Measurements from ENCODE around the gene SPIRE1.

SPIRE1 gene

GRCh38 chr18:12577848-12578247, 80.1 kb downstream of the SPIRE1 start:
- no peaks in the 10 kb centered on the region for H3K9me2 ChIP-seq (replicated peaks; ENCODE audit: low read depth, low read length)
- no peak for TF ChIP-seq EZH2phosphoT487 (IDR thresholded peaks at IDR 0.05; ENCODE audit: borderline replicate concordance)
- TF ChIP-seq CTCF (conservative IDR thresholded peaks at IDR 0.05; ENCODE audit: low read length), result no peak
- no peaks in the 10 kb centered on the region for H3F3A ChIP-seq (ENCODE audit: low read depth)
- no peak overlapping the region for H3K4me2 ChIP-seq (ENCODE audit: low read depth, low read length, poor library complexity, severe bottlenecking)
- H3K4me1 ChIP-seq (ENCODE audit: insufficient read depth, low read length, poor library complexity, severe bottlenecking), result no peaks in the 10 kb centered on the region
- H3K9me3 ChIP-seq (ENCODE audit: insufficient read depth, low read depth, low read length), result no peaks in the 10 kb centered on the region
- H3K36me3 ChIP-seq (ENCODE audit: insufficient read depth, low read length), result no peaks in the 10 kb centered on the region
- no peak overlapping the region for H2AFZ ChIP-seq (ENCODE audit: low read length)
- no peak overlapping the region for H3K9ac ChIP-seq (ENCODE audit: low read depth, low read length, poor library complexity, severe bottlenecking)
- no peaks in the 10 kb centered on the region for H4K20me1 ChIP-seq (ENCODE audit: insufficient read depth, low read length, poor library complexity, severe bottlenecking)
- no peaks in the 10 kb centered on the region for H3K79me2 ChIP-seq (ENCODE audit: insufficient read depth, low read length)
- H3K27me3 ChIP-seq (ENCODE audit: insufficient read depth, low read length, poor library complexity, severe bottlenecking), result no peaks in the 10 kb centered on the region
- H3K4me3 ChIP-seq (ENCODE audit: low read length, poor library complexity, severe bottlenecking), result no peak overlapping the region

- Histone ChIP-seq H3K9ac (ENCODE audit: low read depth, low read length, poor library complexity, severe bottlenecking) (no peak overlapping the region), H3K9me3 (ENCODE audit: insufficient read depth, low read depth, low read length) (no peaks in the 10 kb centered on the region), H3F3A (ENCODE audit: low read depth) (no peaks in the 10 kb centered on the region), H3K4me3 (ENCODE audit: low read length, poor library complexity, severe bottlenecking) (no peak overlapping the region), H2AFZ (ENCODE audit: low read length) (no peak overlapping the region), H3K79me2 (ENCODE audit: insufficient read depth, low read length) (no peaks in the 10 kb centered on the region), H3K27me3 (ENCODE audit: insufficient read depth, low read length, poor library complexity, severe bottlenecking) (no peaks in the 10 kb centered on the region), H3K9me2 (replicated peaks; ENCODE audit: low read depth, low read length) (no peaks in the 10 kb centered on the region), H3K4me2 (ENCODE audit: low read depth, low read length, poor library complexity, severe bottlenecking) (no peak overlapping the region), H3K36me3 (ENCODE audit: insufficient read depth, low read length) (no peaks in the 10 kb centered on the region), H3K4me1 (ENCODE audit: insufficient read depth, low read length, poor library complexity, severe bottlenecking) (no peaks in the 10 kb centered on the region), H4K20me1 (ENCODE audit: insufficient read depth, low read length, poor library complexity, severe bottlenecking) (no peaks in the 10 kb centered on the region)
- TF ChIP-seq EZH2phosphoT487 (IDR thresholded peaks at IDR 0.05; ENCODE audit: borderline replicate concordance), result no peak
- TF ChIP-seq CTCF (conservative IDR thresholded peaks at IDR 0.05; ENCODE audit: low read length), result no peak
Measured at GRCh38 chr18:12574494-12575185, 83.3 kb downstream of the SPIRE1 start.

- H3K4me2 ChIP-seq (ENCODE audit: low read depth, low read length, poor library complexity, severe bottlenecking), result no peak overlapping the region
Measured at GRCh38 chr18:12571630-12572029, 86.3 kb downstream of the SPIRE1 start.

GRCh38 chr18:12569791-12570190, 88.1 kb downstream of the SPIRE1 start:
- Histone ChIP-seq H4K20me1 (ENCODE audit: insufficient read depth, low read length, poor library complexity, severe bottlenecking) (no peaks in the 10 kb centered on the region), H3K36me3 (ENCODE audit: insufficient read depth, low read length) (no peaks in the 10 kb centered on the region), H3K9ac (ENCODE audit: low read depth, low read length, poor library complexity, severe bottlenecking) (no peak overlapping the region), H3K4me2 (ENCODE audit: low read depth, low read length, poor library complexity, severe bottlenecking) (no peak overlapping the region), H3K9me2 (replicated peaks; ENCODE audit: low read depth, low read length) (no peaks in the 10 kb centered on the region), H3K79me2 (ENCODE audit: insufficient read depth, low read length) (no peaks in the 10 kb centered on the region), H2AFZ (ENCODE audit: low read length) (no peak overlapping the region), H3K27me3 (ENCODE audit: insufficient read depth, low read length, poor library complexity, severe bottlenecking) (peaks cover 12% of the 10 kb centered on the region), H3K4me1 (ENCODE audit: insufficient read depth, low read length, poor library complexity, severe bottlenecking) (no peaks in the 10 kb centered on the region), H3F3A (ENCODE audit: low read depth) (no peaks in the 10 kb centered on the region), H3K4me3 (ENCODE audit: low read length, poor library complexity, severe bottlenecking) (no peak overlapping the region), H3K9me3 (ENCODE audit: insufficient read depth, low read depth, low read length) (no peaks in the 10 kb centered on the region)
- TF ChIP-seq CTCF (conservative IDR thresholded peaks at IDR 0.05; ENCODE audit: low read length) (no peak), EZH2phosphoT487 (IDR thresholded peaks at IDR 0.05; ENCODE audit: borderline replicate concordance) (no peak)

More at GRCh38 chr18:12571630-12572029, 86.3 kb downstream of the SPIRE1 start:
- Histone ChIP-seq H3K9me2 (replicated peaks; ENCODE audit: low read depth, low read length) (no peaks in the 10 kb centered on the region), H3K9me3 (ENCODE audit: insufficient read depth, low read depth, low read length) (no peaks in the 10 kb centered on the region), H2AFZ (ENCODE audit: low read length) (no peak overlapping the region), H3F3A (ENCODE audit: low read depth) (no peaks in the 10 kb centered on the region), H3K36me3 (ENCODE audit: insufficient read depth, low read length) (no peaks in the 10 kb centered on the region), H3K4me1 (ENCODE audit: insufficient read depth, low read length, poor library complexity, severe bottlenecking) (no peaks in the 10 kb centered on the region), H4K20me1 (ENCODE audit: insufficient read depth, low read length, poor library complexity, severe bottlenecking) (no peaks in the 10 kb centered on the region), H3K9ac (ENCODE audit: low read depth, low read length, poor library complexity, severe bottlenecking) (no peak overlapping the region), H3K27me3 (ENCODE audit: insufficient read depth, low read length, poor library complexity, severe bottlenecking) (peaks cover 11% of the 10 kb centered on the region), H3K4me3 (ENCODE audit: low read length, poor library complexity, severe bottlenecking) (no peak overlapping the region), H3K79me2 (ENCODE audit: insufficient read depth, low read length) (no peaks in the 10 kb centered on the region)
- no peak for TF ChIP-seq EZH2phosphoT487 (IDR thresholded peaks at IDR 0.05; ENCODE audit: borderline replicate concordance)

All from Loucy (cell line).